ENCODE measurements around the gene ACO2. TPM values are rescaled to one million over a fixed set of nuclear protein-coding genes. Genes with fewer than 3 reads are reported as not detected.

Gene ACO2
- total and polyA plus RNA-seq, 2 of the 13 experiments (the other 11 are each of a cell fraction or from before 2014, with no cell fraction given) = 19.2 to 45.6 TPM

DNA sequence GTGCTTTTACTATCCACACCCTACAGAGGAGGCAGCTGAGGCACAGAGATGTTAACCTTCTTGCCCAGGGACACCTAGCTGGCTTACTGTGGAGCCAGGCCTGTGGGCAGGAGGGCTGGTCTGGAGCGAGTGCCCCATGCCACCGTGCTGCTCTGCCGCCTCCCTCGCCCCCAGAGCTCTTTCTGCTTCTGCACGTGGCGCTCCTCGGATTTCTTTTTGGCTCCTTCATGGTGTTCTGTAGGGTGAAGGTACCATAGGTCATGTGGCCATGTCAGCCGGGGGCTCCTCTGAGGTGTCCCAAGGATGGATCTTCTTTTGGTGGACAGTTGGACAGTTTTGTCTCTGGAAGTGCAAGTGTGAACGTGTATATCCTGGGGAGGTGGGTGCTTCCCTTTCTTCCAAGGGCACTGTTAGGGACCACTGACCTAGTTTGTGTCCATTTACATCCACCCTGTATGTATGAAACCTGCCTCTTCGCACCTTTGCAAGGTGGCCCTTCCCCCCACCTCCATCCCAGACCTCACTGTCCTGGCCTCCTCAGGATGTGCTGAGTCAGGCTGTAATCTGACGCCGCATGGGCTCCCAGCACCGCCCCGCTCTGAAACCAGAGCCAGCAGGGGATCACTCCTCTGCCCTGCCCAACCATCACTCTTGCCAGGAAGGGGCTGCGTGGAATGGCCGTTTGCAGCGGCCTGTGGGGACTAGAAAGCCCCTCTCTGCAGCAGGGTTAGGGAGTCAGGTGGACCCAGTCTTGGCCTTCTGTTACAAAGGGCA is 43.7 kb downstream of the ACO2 start (continued):
- TF ChIP-seq CREB1 (IDR thresholded peaks at IDR 0.05) (no peak), CREB1 (CRISPR knock-in tag; IDR thresholded peaks at IDR 0.05) (no peak), SCMH1 (CRISPR knock-in tag; IDR thresholded peaks at IDR 0.05; ENCODE audit: borderline replicate concordance) (no peak), NFE2 (CRISPR knock-in tag; IDR thresholded peaks at IDR 0.05) (peak; percentile 83), MYNN (CRISPR knock-in tag; IDR thresholded peaks at IDR 0.05; ENCODE audit: low read depth) (no peak), ZNF749 (CRISPR knock-in tag; IDR thresholded peaks at IDR 0.05; ENCODE audit: borderline replicate concordance) (no peak), ZSCAN20 (CRISPR knock-in tag; IDR thresholded peaks at IDR 0.05; ENCODE audit: borderline replicate concordance) (no peak), NPAS2 (CRISPR knock-in tag; IDR thresholded peaks at IDR 0.05; ENCODE audit: borderline replicate concordance) (no peak), AGO2 (optimal IDR thresholded peaks at IDR 0.05; ENCODE audit: low read depth, low read length) (peak; percentile 21)
- TF ChIP-seq, protein P1, sequence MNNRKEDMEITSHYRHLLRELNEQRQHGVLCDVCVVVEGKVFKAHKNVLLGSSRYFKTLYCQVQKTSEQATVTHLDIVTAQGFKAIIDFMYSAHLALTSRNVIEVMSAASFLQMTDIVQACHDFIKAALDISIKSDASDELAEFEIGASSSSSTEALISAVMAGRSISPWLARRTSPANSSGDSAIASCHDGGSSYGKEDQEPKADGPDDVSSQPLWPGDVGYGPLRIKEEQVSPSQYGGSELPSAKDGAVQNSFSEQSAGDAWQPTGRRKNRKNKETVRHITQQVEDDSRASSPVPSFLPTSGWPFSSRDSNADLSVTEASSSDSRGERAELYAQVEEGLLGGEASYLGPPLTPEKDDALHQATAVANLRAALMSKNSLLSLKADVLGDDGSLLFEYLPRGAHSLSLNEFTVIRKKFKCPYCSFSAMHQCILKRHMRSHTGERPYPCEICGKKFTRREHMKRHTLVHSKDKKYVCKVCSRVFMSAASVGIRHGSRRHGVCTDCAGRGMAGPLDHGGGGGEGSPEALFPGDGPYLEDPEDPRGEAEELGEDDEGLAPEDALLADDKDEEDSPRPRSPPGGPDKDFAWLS (CRISPR knock-in tag; IDR thresholded peaks at IDR 0.05; ENCODE audit: borderline replicate concordance) = no peak
- TF ChIP-seq, protein P2, sequence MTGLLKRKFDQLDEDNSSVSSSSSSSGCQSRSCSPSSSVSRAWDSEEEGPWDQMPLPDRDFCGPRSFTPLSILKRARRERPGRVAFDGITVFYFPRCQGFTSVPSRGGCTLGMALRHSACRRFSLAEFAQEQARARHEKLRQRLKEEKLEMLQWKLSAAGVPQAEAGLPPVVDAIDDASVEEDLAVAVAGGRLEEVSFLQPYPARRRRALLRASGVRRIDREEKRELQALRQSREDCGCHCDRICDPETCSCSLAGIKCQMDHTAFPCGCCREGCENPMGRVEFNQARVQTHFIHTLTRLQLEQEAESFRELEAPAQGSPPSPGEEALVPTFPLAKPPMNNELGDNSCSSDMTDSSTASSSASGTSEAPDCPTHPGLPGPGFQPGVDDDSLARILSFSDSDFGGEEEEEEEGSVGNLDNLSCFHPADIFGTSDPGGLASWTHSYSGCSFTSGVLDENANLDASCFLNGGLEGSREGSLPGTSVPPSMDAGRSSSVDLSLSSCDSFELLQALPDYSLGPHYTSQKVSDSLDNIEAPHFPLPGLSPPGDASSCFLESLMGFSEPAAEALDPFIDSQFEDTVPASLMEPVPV (CRISPR knock-in tag; IDR thresholded peaks at IDR 0.05) = no peak
- TF ChIP-seq, protein P3, sequence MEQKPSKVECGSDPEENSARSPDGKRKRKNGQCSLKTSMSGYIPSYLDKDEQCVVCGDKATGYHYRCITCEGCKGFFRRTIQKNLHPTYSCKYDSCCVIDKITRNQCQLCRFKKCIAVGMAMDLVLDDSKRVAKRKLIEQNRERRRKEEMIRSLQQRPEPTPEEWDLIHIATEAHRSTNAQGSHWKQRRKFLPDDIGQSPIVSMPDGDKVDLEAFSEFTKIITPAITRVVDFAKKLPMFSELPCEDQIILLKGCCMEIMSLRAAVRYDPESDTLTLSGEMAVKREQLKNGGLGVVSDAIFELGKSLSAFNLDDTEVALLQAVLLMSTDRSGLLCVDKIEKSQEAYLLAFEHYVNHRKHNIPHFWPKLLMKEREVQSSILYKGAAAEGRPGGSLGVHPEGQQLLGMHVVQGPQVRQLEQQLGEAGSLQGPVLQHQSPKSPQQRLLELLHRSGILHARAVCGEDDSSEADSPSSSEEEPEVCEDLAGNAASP (CRISPR knock-in tag; IDR thresholded peaks at IDR 0.05; ENCODE audit: borderline replicate concordance) = no peak
- TF ChIP-seq, protein P4, sequence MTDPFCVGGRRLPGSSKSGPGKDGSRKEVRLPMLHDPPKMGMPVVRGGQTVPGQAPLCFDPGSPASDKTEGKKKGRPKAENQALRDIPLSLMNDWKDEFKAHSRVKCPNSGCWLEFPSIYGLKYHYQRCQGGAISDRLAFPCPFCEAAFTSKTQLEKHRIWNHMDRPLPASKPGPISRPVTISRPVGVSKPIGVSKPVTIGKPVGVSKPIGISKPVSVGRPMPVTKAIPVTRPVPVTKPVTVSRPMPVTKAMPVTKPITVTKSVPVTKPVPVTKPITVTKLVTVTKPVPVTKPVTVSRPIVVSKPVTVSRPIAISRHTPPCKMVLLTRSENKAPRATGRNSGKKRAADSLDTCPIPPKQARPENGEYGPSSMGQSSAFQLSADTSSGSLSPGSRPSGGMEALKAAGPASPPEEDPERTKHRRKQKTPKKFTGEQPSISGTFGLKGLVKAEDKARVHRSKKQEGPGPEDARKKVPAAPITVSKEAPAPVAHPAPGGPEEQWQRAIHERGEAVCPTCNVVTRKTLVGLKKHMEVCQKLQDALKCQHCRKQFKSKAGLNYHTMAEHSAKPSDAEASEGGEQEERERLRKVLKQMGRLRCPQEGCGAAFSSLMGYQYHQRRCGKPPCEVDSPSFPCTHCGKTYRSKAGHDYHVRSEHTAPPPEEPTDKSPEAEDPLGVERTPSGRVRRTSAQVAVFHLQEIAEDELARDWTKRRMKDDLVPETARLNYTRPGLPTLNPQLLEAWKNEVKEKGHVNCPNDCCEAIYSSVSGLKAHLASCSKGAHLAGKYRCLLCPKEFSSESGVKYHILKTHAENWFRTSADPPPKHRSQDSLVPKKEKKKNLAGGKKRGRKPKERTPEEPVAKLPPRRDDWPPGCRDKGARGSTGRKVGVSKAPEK (CRISPR knock-in tag; IDR thresholded peaks at IDR 0.05; ENCODE audit: borderline replicate concordance) = no peak
- TF ChIP-seq, protein P5, sequence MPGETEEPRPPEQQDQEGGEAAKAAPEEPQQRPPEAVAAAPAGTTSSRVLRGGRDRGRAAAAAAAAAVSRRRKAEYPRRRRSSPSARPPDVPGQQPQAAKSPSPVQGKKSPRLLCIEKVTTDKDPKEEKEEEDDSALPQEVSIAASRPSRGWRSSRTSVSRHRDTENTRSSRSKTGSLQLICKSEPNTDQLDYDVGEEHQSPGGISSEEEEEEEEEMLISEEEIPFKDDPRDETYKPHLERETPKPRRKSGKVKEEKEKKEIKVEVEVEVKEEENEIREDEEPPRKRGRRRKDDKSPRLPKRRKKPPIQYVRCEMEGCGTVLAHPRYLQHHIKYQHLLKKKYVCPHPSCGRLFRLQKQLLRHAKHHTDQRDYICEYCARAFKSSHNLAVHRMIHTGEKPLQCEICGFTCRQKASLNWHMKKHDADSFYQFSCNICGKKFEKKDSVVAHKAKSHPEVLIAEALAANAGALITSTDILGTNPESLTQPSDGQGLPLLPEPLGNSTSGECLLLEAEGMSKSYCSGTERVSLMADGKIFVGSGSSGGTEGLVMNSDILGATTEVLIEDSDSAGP (CRISPR knock-in tag; IDR thresholded peaks at IDR 0.05; ENCODE audit: borderline replicate concordance) = no peak

Measured in HepG2 (cell line).